ENCODE data around the gene SEM1.
"Not testable (repeated sequence)": the region's sequence is repeated elsewhere in the genome, so short reads cannot be mapped to it uniquely, and the experiment has no call there.

The SEM1 gene

DNA sequence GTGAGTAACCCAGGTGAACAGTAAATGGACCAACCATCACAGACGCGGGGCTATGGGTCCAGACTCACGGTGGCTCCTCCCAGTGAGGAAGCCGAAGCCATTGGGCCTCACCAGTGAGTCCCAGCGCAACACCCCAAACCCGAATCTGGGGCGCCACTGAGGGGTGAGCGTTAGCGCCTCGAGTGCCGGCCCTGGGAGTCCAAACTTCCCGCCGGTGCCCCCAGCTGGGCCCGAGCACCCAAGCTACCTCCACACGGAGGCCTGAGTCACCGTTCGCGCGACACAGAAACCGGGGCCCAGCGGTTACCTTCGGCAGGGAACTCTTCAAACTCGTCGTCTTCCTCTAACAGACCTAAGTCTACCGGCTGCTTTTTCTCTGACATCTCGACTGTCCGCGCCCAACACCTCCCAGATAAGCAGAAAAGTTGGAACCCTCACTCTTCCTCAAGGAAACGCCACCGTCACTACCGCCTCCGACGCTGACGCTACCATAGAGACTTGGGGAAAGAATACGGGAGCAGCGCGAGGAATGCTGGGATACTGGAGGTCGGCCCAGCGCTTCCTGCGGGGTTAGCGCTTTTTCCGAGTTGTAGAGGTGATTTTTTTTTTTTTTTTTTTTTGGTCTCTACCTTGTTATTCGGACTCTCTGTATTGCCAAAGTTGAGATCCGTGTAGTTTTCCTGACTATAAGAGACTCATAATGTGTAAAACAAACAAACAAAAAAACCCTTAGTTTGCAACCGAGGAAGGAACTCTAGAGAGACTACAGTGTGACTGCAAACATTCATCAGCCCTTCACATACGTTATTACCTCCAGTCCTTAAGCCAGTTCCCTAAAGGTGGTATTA, at the start of gene SEM1:
SEM1 (minus strand) TSS at position 466 of the 848 bp plus-strand sequence; CDS start at position 383, 83 bp downstream.
- DNase-seq = peak; percentile 83 to 87

DNA sequence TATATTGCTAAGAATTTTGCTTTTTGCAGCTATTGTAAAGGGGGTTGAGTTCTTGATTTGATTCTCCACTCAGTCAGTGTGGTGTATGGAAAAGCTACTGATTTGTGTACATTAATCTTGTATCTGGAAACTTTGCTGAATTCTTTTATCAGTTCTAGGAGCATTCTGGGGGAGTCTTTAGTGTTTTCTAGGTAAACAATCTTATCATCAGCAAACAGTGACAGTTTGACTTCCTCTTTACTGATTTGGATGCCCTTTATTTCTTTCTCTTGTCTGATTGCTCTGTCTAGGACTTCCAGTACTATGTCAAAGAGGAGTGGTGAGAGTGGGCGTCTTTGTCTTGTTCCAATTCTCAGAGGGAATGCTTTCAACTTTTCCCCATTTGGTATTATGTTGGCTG, 48.2 kb upstream of the SEM1 start:
- not testable (repeated sequence) for DNase-seq

DNA sequence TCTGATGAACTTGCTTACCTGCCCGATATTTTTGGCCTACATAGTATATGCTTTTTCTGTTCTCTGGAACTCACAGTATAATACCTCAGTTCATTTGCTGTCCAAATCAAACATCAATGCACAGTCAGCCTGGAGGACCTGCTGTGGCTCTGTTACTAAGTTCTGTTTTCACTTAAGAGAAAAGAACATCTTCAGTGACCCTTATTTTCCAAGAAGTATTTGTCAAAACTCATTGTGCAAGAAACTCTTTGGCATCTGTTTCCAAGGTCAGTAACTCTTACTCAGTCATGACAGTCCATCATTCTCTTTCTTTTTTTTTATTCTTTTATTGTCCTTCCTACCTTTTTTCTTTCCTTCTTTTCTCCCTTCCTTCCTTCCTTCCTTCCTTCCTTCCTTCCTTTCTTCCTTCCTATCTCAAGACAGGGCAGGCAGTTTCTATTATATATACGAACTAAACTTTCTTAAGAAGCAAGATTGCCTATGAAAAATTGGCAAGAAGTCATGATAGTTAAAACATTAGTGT, 37.8 kb upstream of the SEM1 start:
- DNase-seq = no peak

DNA sequence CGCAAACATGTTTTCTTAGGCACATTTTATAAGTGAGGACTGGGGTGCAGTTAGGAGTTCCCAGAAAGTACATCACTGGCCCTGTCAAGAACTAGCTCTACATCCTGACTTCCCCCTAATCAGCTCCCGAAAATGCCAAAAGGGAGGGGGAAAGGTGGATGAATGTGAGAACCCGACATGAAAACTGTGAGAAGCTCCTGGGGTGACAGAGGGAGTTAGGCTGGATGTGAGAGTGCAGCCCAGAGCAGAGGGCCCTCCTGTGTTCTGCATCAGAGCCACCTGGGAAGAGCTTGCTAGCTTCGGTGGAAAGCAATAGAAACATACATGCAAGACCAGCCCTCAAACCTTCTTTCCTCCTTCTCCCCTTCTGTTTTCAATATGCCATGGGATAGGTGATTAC, 30.5 kb upstream of the SEM1 start:
- DNase-seq = no peak

DNA sequence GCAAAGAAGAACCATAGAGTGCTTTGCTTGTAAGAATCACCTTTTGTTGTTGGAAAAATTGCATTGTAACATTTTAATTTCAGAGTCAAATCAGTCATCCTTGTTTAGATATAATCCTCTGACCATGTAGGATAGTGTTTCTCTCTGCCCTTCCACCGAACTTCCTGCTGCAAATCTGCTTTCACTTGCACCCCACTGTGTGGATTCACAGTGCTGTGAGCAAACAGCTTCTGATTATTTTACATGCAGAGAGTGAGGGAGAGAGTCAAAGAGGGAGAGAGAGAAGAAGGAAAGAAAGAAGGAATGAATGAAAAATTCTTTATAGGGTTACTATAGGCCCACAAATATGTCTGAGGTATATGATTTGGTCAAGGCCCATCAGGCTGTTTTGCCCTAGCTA, 30.0 kb upstream of the SEM1 start:
- no peak for DNase-seq

DNA sequence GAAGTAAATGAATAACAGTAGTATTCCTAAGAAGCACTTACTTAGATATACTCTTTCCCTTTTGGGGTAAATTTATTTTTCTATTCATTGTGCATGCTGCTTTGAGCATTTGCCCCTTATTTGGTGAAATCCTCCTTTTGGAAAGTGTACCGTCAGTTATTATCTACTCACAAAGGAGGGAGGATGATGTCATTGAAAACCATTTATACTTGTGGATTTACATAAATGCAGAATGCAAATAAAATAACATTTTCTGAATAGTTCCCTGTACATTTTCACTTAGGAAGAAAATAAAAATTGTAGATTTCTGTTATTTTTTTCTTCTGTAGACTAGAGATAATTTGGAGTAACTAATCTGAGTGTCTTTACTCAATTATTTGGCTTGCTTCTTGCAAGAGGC, 29.5 kb upstream of the SEM1 start:
- DNase-seq = no peak

DNA sequence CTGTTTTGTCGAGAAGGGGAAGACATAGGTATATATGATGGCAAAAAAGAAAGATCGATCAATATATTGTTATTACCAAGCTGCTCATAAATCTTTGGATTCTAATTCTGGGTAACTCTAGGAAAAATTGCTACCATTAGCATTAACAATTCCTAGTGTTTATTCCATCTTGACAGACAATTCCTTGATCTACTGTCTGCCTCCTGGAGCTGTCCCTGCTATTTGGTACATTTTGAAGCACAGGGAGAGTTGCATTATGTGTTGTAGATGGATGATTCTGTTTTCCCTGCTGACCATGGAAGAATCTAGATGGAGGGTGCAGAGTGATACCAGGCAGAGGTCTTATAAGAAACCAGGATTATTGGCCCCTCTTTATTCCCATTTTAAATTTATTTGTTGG, 29.1 kb upstream of the SEM1 start:
- no peak for DNase-seq

DNA sequence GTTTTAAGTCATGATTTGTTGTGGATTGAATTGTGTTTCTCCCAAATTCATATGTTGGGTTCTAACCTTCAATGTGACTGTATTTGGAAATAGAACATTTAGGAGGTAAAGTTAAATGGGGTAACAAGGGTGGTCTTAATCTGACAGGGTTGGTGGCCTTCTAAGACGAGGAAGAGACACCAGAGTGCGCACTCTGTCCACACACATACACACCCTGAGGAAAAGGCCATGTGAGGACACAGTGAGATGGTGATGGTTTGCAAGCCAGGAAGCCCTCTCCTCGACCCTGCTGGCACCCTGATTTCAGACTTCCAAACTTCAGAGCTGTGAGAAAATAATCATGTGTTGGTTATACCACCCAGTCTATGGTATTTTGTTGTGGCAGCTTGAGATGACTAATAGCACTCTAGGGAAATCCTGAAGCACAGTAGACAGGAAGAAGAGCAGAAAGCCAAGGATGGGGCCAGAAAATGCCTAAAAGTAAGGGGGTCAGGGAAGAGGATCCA, 28.0 kb upstream of the SEM1 start:
- no peak for DNase-seq

DNA sequence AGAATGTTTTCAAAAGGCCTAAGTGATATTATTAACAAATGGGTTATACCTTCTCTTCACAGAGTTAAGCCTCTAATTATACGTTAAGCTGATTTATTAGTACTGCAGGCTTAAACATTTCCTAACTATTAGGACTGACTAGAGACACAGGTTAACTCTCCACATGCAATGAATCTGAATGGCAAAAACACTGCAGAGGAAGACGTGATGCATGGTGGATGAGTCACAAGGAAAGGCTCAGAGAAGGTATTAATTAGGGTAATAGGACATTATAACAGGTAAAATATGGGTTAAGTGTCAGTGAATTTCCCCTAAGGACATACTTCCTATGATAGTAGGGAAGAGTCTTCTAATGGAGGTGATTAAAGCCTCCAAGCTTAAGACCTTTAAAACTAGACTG, 24.7 kb upstream of the SEM1 start:
- no peak for DNase-seq

DNA sequence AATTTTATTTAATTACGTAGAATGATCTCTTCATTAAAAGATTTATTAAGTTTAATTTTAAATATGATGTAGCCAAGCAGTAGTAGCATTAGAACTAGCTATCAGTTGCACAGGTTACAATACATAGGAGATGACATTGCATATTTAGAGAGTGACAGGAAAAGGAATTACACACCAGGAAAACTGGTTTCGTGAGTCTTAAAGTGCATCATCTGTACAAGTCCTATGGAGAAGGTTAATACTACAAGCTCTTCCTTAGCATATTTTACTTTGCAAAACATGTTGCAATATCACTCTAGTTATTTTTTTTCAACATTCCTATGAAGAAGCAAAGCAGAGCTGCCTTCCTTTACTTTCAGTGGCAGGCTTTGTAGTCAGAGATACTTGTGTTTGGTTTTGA, 20.2 kb upstream of the SEM1 start:
- no peak for DNase-seq

DNA sequence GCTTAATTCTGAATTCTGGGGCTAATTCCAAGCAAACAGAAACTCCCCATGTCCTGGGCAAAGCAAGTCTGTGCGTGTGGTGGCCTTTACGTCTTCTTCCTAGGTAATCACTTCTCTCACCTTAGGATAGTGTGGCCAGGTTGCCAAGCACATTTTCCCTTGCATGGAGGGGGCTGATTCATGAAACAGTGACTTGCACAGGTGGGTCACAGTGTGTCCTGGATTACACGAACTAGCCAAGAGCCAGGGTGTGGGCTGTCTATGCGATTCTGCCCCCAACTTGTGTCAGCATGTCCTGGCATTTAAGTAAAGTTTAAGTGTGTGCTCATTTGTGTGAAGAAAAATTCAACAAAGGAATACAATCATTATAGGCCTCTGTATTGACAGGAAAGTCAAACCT, 18.5 kb upstream of the SEM1 start:
- DNase-seq = no peak

DNA sequence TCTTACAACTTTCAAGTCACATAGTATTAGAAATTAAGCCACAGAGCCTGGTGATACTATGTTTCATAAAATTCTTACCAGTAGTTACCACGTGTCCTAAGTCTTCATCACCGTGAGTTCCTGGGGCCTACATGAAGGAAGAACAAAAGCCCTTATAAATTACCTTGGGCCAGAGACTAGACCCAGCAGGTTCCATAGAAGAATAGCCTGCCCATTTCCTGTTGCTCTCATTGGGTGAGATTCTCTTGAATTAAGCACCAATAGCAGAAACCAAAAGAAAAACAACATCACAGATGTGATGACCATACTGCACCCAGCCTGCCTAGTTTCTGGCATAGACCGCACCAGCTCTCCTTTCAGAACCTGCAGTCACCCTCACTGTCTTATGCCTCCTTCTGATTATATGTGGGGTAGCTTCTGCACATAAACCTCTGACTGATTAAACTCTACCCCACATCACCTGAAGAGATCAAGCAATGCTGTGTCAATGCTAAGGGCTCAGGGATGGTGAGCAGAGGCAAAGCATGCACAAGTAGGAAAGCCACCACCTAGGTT, 18.0 kb upstream of the SEM1 start:
- no peak for DNase-seq

DNA sequence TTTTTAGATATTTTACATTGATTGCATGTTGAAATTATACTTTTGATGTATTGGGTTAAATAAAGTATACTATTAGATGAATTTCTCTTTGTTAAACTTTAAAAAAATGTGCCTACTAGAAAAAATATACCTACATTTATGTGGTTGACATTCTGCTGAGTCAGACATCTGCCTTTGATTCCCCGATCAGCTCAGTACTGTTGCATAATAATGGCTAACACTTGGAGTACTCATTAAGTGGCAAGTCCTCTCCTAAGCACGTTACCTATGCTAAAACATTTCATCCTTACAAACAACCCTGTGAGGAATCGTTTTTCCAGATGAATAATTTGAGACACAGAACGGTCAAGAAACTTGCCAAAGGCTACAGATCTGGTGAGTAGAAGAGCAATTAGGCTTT, 14.0 kb upstream of the SEM1 start:
- no peak for DNase-seq

DNA sequence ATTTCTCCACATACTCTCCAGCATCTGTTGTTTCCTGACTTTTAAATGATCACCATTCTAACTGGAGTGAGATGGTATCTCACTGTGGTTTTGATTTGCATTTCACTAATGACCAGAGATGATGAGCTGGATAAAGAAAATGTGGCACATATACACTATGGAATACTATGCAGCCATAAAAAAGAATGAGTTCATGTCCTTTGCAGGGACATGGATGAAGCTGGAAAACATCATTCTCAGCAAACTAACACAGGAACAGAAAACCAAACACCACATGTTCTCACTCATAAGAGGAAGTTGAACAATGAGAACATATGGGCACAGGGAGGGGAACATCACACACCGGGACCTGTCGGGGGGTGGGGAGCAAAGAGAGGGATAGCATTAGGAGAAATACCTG, 13.3 kb upstream of the SEM1 start:
- not testable (repeated sequence) for DNase-seq

DNA sequence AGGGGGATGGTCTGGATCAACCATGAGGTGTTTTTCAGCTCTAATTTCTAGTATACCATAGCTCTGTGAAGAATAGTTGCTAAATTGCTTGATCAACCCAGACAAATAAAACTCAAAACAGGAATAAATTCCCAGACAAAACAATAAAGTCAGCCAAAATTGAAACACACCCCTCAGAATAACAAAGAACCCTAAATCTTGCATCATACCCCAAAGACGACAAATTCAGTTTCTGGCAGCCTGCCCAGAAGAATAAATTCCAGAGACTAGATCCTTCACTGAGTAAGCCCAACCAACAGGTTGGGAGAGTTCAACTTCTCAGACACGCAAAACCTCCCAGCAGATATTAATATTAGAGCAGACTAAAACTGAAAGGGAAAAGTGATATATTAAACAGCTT, 11.2 kb upstream of the SEM1 start:
- DNase-seq = no peak

DNA sequence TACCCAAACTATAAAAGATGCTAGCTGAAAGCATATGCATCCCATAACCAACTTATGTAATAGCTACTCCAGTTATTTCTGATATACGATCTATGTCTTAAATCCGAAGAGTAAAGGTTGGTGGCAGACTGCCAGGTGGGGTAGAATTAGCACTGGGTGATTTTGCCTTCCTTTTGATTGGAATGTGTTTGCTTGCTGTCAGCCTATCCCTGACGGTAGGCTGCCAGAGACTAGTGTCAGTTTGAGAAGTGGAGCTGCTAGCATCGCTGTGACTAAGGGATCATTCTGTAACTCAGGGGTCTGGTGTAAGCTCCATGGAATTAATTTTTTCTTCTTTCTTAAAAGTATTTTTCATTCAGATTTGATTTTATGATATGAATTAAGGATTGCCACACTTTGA, 9.5 kb upstream of the SEM1 start:
- no peak for DNase-seq

DNA sequence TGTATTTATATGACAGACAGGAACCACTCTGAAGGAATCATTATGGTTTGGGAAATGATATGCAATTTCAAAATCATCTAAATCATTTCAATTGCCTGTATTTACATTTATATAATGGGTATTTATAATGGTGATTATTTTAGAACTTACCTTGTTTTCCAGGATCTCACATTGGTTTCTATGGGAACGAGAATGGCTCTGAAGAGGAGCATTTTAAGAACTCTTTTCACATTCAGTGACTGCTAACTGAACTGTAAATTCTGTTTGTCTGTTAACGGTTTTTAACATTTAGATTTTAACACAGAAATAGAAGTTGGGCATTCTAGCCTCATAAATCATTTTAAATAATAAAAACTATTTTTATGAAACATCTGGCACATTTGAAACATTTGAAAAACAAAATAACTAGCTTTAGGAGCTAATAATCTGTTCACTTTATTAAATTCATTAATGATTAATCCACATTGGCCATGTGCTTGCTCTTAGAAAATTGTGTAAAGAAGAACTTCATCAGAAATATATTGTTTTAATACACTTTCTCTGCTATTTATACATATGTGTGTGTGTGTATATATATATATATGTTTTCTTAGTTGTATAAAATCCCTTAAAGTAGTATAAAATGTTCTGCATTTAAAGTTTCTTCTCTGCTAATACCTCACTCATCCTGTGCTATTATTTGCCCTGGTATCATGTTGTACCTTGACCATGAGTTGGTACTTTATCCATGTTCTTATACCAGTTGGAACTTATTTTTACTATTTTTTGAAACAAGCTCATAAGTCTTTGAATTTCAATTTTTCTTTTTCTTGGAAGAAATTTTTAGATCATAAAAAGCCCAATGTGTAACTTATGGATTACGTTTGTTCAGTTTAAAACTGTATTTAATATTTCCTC, 8.7 kb upstream of the SEM1 start:
- no peak for DNase-seq

DNA sequence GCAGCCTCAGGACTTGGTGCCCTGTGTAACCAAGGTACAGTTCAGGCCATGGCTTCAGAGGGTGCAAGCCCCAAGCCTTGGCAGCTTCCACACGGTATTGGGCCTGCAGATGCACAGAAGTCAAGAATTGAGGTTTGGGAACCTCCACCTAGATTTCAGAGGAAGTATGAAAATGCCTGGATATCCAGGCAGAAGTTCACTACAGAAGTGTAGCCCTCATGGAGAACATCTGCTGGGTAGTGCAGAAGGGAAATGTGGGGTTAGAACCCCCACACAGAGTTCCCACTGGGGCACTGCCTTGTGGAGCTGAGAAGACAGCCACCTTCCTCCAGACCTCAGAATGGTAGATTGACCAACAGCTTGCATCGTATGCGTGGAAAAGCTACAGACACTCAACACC, 3.4 kb upstream of the SEM1 start:
- no peak for DNase-seq

DNA sequence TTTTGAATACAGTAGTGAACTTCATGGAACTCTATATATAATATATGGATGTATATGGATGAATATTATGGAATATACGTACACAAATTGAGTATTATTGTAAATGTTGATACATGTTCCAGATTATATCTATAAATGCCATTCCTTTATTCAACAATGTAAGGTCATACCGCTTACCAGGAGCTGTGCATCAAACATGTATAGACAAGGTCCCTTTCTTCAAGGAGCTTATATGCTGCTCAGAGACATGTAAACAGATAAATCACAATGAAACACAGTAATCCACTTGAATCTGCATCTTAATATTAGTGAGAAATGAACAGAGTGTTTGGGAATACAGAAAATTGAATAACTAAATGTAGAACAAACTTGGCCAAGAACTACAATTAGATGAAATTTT, 898 bp upstream of the SEM1 start:
- no peak for DNase-seq

DNA sequence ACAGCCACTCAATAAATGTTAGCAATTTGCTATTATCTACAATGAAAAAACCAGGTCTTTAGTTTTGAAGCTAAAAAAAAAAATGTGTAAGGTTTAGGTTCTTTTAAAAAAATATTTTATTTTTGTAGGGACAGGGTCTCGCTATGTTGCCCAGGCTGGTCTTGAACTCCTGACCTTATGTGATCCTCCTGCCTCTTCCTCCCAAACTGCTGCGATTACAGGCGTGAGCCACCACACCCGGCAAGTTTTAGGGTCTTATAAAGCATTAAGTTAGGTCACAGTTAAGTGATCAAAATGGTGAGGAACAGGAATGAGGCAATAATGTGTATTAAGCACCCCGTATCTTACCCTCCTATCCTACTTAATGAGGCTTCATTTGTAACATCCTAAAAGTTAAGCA, 774 bp downstream of the SEM1 start:
- DNase-seq = no peak

DNA sequence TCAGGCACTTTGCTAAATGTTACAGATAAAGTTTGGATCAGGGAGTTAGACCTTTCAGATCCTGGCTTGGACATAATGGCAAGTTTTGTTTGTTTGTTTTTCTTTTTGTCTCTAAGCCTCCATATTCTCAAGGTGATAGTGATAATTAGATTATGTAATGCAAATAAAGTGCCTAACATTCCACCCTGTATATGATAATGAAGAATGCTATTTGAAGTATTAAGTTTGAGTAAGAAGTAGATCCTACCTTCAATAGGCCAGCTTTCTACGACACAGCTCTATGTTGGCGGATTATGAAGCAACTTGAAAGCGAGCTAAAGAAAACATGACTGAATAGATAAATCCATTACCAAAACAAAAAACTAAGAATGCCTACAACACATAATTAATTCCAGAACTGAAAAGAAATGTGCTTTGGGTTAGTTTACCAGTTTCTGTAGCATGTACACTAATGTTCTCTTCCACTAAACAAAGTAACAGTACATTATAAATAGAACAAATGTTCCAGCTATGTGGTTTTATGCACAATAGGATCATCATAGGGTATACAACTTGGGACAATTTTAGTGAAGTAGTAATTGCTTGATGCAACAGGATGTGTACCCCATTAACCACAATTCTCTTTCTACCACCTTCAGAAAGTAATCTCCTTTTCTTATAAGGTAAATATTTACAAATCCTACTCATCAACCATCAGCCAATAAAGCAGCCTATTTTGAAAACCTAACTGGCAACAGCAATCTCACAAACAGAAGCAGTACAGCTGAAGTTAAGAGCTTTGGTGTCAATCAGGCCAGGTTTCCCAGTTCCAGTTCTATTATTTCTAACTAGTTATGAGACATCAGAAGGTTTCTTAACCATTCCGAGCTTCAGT, 1.5 kb downstream of the SEM1 start:
- no peak for DNase-seq

DNA sequence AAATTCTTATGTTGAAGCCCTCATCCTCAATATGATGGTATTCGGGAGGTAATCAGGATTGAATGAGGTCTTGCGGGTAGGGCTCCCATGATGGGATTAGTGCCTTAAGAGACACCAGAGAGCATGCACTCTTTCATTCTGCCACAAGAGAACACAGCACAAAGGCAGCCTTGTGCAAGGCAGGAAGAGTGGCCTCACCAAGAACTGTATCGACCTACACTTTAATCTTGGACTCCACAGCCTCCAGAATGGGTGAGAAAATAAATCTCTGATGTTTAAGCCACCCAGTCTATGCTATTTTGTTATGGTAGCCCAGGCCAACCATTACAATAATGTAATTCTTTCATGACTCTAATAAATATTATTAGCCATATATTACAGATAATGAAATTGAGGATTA, 8.4 kb downstream of the SEM1 start:
- DNase-seq = no peak
